Immature natural killer cell (primary cell): ENCODE measurements around the gene MUC5B. TPM values are rescaled to one million over a fixed set of nuclear protein-coding genes. Genes with fewer than 3 reads are reported as not detected.
"Not testable (repeated sequence)": the region's sequence is repeated elsewhere in the genome, so short reads cannot be mapped to it uniquely, and the experiment has no call there.

Source experiments
- DNase-seq, 3 donors: peaks; one replicate each; pipeline ENCODE4 v3.0.0; 2022; ENCODE audit warnings: mixed read lengths in 1 of 3
- H3K27ac Mint-ChIP-seq, 6 donors: one replicate each; pipeline ENCODE4 v1.8.0; 2020; ENCODE audit warnings: mixed read lengths in 6 of 6, mild to moderate bottlenecking in 5 of 6, inconsistent platforms in 4 of 6, moderate library complexity in 3 of 6
- H3K27me3 Mint-ChIP-seq, 3 donors: one replicate each; pipeline ENCODE4 v1.8.0; 2020 to 2021; ENCODE audit warnings: low read depth in 3 of 3, mild to moderate bottlenecking in 3 of 3, mixed read lengths in 3 of 3, moderate library complexity in 3 of 3, inconsistent platforms in 1 of 3
- H3K36me3 Mint-ChIP-seq, 3 donors: one replicate each; pipeline ENCODE4 v1.8.0; 2020; ENCODE audit warnings: mixed read lengths in 3 of 3, inconsistent platforms in 2 of 3, mild to moderate bottlenecking in 2 of 3
- H3K4me1 Mint-ChIP-seq, 2 donors: one replicate each; pipeline ENCODE4 v1.8.0; 2020; ENCODE audit warnings: inconsistent platforms in 2 of 2, mild to moderate bottlenecking in 2 of 2, mixed read lengths in 2 of 2, moderate library complexity in 1 of 2
- H3K4me3 Mint-ChIP-seq, 5 donors: one replicate each; pipeline ENCODE4 v1.8.0; 2020; ENCODE audit warnings: mild to moderate bottlenecking in 5 of 5, mixed read lengths in 5 of 5, inconsistent platforms in 3 of 5, moderate library complexity in 3 of 5
- H3K9me3 Mint-ChIP-seq, 6 donors: one replicate each; pipeline ENCODE4 v1.8.0; 2020; ENCODE audit warnings: mild to moderate bottlenecking in 6 of 6, mixed read lengths in 6 of 6, inconsistent platforms in 4 of 6, moderate library complexity in 3 of 6
- polyA plus RNA-seq, 3 donors: library from polyadenylated mRNA; unstranded; fragments of 300-500 nt; fragmentation: Illumina TruSeq; gene quantifications; one replicate each; pipeline ENCODE4 v1.2.3, GENCODE V29; 2021

MUC5B gene
- polyA plus RNA-seq, 3 donors from 2014 or later, result not detected

DNA sequence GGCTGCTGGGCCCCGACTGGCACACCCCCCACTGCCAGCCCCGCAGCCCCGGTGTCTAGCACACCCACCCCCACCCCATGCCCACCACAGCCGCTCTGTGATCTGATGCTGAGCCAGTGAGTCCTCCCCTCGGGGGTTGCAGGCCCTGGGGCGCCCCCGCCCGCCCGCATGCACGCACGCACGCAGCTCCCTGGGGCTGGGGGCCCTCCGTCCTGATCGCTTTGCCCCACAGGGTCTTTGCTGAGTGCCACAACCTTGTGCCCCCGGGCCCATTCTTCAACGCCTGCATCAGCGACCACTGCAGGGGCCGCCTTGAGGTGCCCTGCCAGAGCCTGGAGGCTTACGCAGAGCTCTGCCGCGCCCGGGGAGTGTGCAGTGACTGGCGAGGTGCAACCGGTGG is 32.3 kb downstream of the MUC5B start:
- H3K36me3 Mint-ChIP-seq, result no peaks in the 10 kb centered on the region
- DNase-seq, result no peak
- H3K4me3 Mint-ChIP-seq, result no peak overlapping the region
- no peaks in the 10 kb centered on the region for H3K9me3 Mint-ChIP-seq
- H3K27ac Mint-ChIP-seq, result no peak overlapping the region
- H3K27me3 Mint-ChIP-seq, result peaks cover 0 to 4% (median 2%) of the 10 kb centered on the region in 3 donors
- H3K4me1 Mint-ChIP-seq, result peaks cover 7 to 10% of the 10 kb centered on the region in 2 donors

GRCh38 chr11:1256257-1257045 is 33.6 kb downstream of the MUC5B start:
- H3K4me3 Mint-ChIP-seq, result no peak overlapping the region
- no peak for DNase-seq
- no peak overlapping the region for H3K27ac Mint-ChIP-seq
- peaks cover 0 to 2% of the 10 kb centered on the region in 2 donors for H3K4me1 Mint-ChIP-seq
- H3K36me3 Mint-ChIP-seq, result no peaks in the 10 kb centered on the region
- no peaks in the 10 kb centered on the region for H3K9me3 Mint-ChIP-seq
- no peaks in the 10 kb centered on the region for H3K27me3 Mint-ChIP-seq

- DNase-seq, result no peak
- Mint-ChIP-seq H3K27me3 (no peaks in the 10 kb centered on the region), H3K4me3 (no peak overlapping the region), H3K36me3 (no peaks in the 10 kb centered on the region), H3K9me3 (no peaks in the 10 kb centered on the region), H3K27ac (no peak overlapping the region), H3K4me1 (peaks cover 3 to 5% of the 10 kb centered on the region in 2 donors)
Measured at GRCh38 chr11:1257366-1257765, 34.5 kb downstream of the MUC5B start.

- no peak overlapping the region for H3K27ac Mint-ChIP-seq
- H3K9me3 Mint-ChIP-seq, result no peaks in the 10 kb centered on the region
Measured at GRCh38 chr11:1257916-1258315, 35.0 kb downstream of the MUC5B start.

GRCh38 chr11:1258401-1259075 is 35.7 kb downstream of the MUC5B start:
- Mint-ChIP-seq H3K27me3 (no peaks in the 10 kb centered on the region), H3K4me1 (peaks cover 11% of the 10 kb centered on the region in 2 donors), H3K27ac (no peak overlapping the region), H3K9me3 (no peaks in the 10 kb centered on the region), H3K36me3 (no peaks in the 10 kb centered on the region), H3K4me3 (no peak overlapping the region)
- no peak for DNase-seq

More at GRCh38 chr11:1257916-1258315, 35.0 kb downstream of the MUC5B start:
- Mint-ChIP-seq H3K36me3 (no peaks in the 10 kb centered on the region), H3K27me3 (no peaks in the 10 kb centered on the region), H3K4me3 (no peak overlapping the region), H3K4me1 (peaks cover 8 to 10% of the 10 kb centered on the region in 2 donors)
- no peak for DNase-seq

DNA sequence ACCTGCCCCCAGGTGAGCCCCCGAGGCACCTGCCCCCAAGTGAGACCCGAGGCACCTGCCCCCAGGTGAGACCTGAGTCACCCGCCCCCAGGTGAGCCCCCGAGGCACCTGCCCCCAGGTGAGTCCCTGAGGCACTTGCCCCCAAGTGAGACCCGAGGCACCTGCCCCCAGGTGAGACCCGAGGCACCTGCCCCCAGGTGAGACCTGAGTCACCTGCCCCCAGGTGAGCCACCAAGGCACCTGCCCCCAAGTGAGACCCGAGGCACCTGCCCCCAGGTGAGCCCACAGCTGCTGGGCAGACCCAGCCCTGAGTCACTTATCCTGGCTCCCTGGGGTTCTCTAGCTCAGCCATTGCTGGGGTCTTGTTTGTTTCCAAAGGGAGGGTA is 36.2 kb downstream of the MUC5B start:
- no peaks in the 10 kb centered on the region for H3K9me3 Mint-ChIP-seq
- no peaks in the 10 kb centered on the region for H3K36me3 Mint-ChIP-seq
- H3K27me3 Mint-ChIP-seq, result no peaks in the 10 kb centered on the region
- peaks cover 12% of the 10 kb centered on the region in 2 donors for H3K4me1 Mint-ChIP-seq
- H3K27ac Mint-ChIP-seq, result no peak overlapping the region
- no peak overlapping the region for H3K4me3 Mint-ChIP-seq
- no peak for DNase-seq

DNA sequence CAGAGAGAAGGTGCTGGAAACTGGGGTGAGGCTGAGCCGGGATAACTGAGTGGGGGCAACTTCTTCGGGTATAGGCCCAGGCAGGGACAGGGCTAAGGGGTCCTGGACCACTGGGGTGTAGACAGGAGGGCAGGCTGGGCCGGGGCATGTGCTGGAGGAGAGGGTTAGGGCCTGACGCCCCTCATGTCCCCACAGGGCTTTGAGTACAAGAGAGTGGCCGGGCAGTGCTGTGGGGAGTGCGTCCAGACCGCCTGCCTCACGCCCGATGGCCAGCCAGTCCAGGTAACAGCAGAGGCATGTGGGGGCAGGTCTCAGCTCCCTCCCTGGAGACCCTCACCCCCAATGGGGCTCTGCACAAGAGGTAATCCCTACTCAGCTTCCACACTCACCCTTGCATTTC is 36.7 kb downstream of the MUC5B start:
- no peak for DNase-seq
- Mint-ChIP-seq H3K27me3 (no peaks in the 10 kb centered on the region), H3K27ac (no peak overlapping the region), H3K4me1 (peaks cover 15 to 16% of the 10 kb centered on the region in 2 donors), H3K9me3 (no peaks in the 10 kb centered on the region), H3K4me3 (no peak overlapping the region), H3K36me3 (no peaks in the 10 kb centered on the region)

DNA sequence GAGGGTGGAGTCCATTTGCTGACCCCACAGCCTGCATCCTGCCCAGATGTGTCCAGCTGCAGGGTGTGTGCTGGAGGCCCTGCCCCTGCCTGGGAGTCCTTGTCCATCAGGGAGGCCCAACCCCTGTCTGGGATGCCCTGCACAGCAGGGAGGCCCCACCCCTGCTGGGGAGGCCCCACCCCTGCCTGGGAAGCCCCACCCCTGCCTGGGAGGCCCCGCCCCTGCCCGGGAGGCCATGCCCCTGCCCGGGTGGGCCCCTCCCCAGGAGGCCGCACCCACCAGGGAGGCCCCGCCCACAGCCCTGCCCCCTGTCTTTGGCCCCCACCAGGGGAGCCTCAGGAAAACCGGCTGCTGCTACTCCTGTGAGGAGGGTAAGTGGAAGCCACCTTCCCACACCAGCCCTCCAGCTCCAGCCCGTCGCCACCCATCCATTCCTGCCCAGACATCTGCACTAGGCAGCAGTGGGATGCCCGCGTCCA is 37.2 kb downstream of the MUC5B start:
- no peaks in the 10 kb centered on the region for H3K36me3 Mint-ChIP-seq
- H3K4me1 Mint-ChIP-seq, result peaks cover 17 to 21% of the 10 kb centered on the region in 2 donors
- peak in 2 of 3 donors; percentile 20 to 26 for DNase-seq
- H3K27me3 Mint-ChIP-seq, result no peaks in the 10 kb centered on the region
- no peaks in the 10 kb centered on the region for H3K9me3 Mint-ChIP-seq
- H3K27ac Mint-ChIP-seq, result no peak overlapping the region
- H3K4me3 Mint-ChIP-seq, result no peak overlapping the region

GRCh38 chr11:1260620-1261019 is 37.8 kb downstream of the MUC5B start:
- Mint-ChIP-seq H3K27me3 (no peaks in the 10 kb centered on the region), H3K9me3 (no peaks in the 10 kb centered on the region), H3K4me3 (no peak overlapping the region), H3K36me3 (no peaks in the 10 kb centered on the region), H3K4me1 (peaks cover 17 to 23% of the 10 kb centered on the region in 2 donors), H3K27ac (no peak overlapping the region)
- no peak for DNase-seq

DNA sequence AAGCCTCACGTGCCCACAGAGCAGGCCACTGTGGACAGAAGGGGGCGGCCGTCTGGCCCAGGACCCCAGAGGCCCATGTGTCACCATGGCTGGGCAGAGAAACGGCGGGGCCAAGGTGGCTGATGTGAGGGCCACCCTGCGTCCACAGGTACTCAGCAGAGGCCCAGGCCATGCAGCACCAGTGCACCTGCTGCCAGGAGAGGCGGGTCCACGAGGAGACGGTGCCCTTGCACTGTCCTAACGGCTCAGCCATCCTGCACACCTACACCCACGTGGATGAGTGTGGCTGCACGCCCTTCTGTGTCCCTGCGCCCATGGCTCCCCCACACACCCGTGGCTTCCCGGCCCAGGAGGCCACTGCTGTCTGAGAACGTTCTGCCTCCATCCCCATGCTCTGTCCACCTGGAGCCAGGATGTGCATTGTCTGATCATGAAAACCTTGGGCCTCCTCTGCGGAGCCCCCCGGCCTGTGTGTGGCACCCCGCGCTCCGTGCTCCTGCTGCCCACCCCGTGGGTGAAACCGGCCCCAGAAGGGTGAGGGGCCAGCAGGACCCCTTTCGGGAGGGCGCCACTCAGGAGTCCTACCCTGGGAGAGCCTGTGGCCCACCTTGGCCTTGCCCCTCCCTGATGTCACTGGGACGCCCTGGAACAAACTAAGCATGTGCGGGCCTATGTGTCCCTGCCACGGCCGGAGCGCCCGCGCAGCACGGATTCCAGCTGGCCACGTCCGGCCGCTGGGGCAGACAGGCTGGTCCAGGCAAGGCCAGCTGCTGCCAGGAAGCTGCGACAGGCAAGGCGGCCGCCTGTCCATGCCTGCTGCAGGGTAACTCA is 38.6 kb downstream of the MUC5B start:
- H3K9me3 Mint-ChIP-seq, result no peaks in the 10 kb centered on the region
- H3K27me3 Mint-ChIP-seq, result no peaks in the 10 kb centered on the region
- H3K4me1 Mint-ChIP-seq, result peaks cover 17 to 23% of the 10 kb centered on the region in 2 donors
- DNase-seq, result no peak
- H3K36me3 Mint-ChIP-seq, result no peaks in the 10 kb centered on the region
- H3K4me3 Mint-ChIP-seq, result peak overlapping the region in 3 of 5 donors; percentile 79 to 88 (median 81)
- peak overlapping the region in 4 of 6 donors; percentile 76 to 90 (median 82) for H3K27ac Mint-ChIP-seq

DNA sequence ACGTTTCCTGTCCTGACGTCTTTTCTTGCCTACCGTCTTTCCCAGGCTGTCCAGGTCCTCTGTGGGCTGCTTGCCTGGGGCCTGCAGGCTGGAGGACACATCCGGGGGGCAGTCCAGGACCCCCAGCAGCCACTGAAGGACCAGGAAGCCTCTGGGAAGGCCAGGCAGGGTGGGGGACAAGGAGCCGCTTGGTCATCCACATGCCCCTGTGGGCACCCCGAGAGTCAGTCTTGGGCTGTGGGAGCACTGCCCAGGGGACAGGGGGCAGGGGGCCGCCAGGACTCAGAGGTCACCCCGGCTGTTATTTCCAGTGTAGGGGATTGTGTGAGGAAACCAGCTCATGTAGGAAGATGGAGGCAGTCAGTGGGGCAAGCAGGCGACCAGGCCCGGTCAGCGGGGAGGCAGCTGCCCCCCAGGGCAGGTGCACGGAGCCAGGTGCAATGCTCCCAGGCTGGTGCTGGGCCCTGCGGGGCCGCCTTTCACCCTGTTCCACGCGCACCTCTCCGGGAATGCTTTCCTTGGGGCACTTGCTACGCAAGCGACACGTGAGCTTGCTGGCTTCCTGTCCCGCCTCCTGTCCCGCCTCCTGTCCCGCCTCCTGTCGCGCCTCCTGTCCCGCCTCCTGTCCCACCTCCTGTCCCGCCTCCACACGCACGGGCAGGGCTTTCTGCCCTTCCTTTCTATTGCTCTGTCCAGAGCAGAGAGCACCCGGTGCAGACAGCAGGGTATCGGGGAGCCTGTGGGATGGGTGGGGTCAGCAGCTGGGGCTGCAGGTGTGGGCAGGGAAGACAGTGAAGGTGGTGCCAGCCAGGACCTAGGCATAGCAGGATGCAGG is 39.5 kb downstream of the MUC5B start:
- Mint-ChIP-seq H3K27me3 (no peaks in the 10 kb centered on the region), H3K9me3 (no peaks in the 10 kb centered on the region), H3K27ac (peak overlapping the region; percentile 76 to 97 (median 88)), H3K4me1 (peaks cover 17 to 23% of the 10 kb centered on the region in 2 donors), H3K4me3 (peak overlapping the region; percentile 79 to 88 (median 87)), H3K36me3 (no peaks in the 10 kb centered on the region)
- DNase-seq, result peak; percentile 87 to 92 (median 88)

- no peak for DNase-seq
- Mint-ChIP-seq H3K36me3 (no peaks in the 10 kb centered on the region), H3K9me3 (no peaks in the 10 kb centered on the region)
Measured at GRCh38 chr11:1263010-1263409, 40.1 kb downstream of the MUC5B start.

GRCh38 chr11:1264444-1264843 is 41.6 kb downstream of the MUC5B start:
- not testable (repeated sequence) for H3K9me3 Mint-ChIP-seq, H3K27me3 Mint-ChIP-seq, H3K4me3 Mint-ChIP-seq, H3K36me3 Mint-ChIP-seq
- peak; percentile 49 to 55 (median 52) for DNase-seq
- Mint-ChIP-seq H3K27ac (peak overlapping the region; percentile 34 to 77 (median 72)), H3K4me1 (peaks cover 17 to 23% of the 10 kb centered on the region in 2 donors)

More at GRCh38 chr11:1263010-1263409, 40.1 kb downstream of the MUC5B start:
- Mint-ChIP-seq H3K4me3 (peak overlapping the region; percentile 79 to 88 (median 87)), H3K27ac (peak overlapping the region; percentile 76 to 97 (median 88)), H3K27me3 (no peaks in the 10 kb centered on the region), H3K4me1 (peaks cover 17 to 23% of the 10 kb centered on the region in 2 donors)
